OCI-LY3 (cell line): Measurements from ENCODE around the gene COL4A1.

Experiments used
- CTCF ChIP-seq: fragments of 200-600, 300-600 bp; sonication (generic); IDR thresholded peaks from 2 replicates; pipeline ENCODE4 v1.5.1; 2014; ENCODE audit warnings: antibody characterized with exemption, low read length, low read depth
- EZH2phosphoT487 ChIP-seq: fragments of 200-600 bp; shearing (Covaris generic); IDR thresholded peaks from 2 replicates; pipeline ENCODE4 v1.6.1; 2018; ENCODE audit warnings: antibody characterized with exemption, mixed run types, low read depth

DNA sequence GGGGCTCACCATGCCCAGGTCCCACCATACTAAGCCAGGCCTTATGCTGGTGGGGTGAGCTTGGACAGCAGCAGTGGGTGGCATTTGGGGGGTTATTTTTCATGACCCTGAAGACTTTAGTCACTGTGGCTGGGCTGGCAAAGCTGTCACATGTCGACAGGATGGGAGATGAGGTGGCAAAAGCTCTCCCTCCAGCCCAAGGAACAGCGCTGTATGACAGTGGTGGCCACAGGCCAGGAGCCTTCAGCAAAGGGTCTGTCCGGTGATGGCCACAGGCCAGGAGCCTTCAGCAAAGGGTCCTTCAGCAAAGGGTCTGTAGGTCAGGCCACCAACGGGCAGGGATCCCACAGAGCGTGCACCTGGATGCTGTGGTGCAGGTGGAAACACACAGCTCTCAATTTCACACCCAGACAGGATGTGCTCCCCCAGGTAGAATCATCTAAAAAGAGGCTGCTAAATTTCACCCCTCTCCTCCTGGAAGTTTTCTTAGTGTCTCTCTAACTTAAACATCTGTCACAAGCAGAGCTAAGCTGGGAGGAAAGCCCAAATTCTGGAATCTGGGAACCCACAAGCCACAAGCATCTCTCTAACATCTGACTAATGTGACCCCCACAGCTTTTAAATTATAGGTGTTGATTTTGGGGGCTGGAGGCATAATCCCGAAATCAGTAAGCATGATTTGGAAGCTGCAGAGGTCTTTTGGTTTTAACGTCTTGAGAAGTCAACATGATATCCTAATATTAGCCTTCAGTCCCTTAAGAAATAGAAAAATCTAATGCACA, 23.0 kb downstream of the COL4A1 start:
- TF ChIP-seq CTCF (no peak), EZH2phosphoT487 (no peak)
